Fibroblast of lung (primary cell): ENCODE data around the gene CD151.

ENCODE experiments used
- EZH2 ChIP-seq: IDR thresholded peaks from 2 replicates; pipeline ENCODE4 v1.5.1; 2012; ENCODE audit warnings: low read length, control low read depth, mild to moderate bottlenecking; ENCODE audit errors: missing control alignments
- TF ChIP-seq, protein P1 (sequence below), 2 donors: IDR thresholded peaks in 1 of 2; conservative IDR thresholded peaks in 1 of 2; 1 replicate in 1 of 2; 2 replicates in 1 of 2; pipeline ENCODE4 v1.5.1; 2011 to 2012; ENCODE audit warnings: low read length in 2 of 2, control low read depth in 1 of 2, inconsistent platforms in 1 of 2, low read depth in 1 of 2, mild to moderate bottlenecking in 1 of 2

DNA sequence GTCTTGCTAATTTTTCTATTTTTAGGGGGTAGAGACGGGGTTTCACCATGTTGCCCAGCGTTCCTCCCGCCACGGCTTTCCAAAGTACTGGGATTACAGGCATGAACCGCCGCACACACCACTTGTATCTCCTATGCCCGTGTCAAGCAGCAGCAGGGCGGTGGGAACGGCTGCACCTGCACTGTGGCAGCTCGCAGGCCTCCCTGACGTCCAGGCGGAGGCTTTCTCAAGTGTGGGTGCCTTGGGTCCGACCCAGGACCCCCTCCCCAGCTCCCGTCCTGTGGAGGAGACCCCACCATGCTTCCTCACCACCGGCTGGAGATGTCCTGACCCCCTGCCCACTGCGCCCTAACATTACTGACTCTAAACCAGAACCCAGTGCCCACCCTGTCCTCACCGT is 35.6 kb downstream of the CD151 start:
- TF ChIP-seq, protein P1, sequence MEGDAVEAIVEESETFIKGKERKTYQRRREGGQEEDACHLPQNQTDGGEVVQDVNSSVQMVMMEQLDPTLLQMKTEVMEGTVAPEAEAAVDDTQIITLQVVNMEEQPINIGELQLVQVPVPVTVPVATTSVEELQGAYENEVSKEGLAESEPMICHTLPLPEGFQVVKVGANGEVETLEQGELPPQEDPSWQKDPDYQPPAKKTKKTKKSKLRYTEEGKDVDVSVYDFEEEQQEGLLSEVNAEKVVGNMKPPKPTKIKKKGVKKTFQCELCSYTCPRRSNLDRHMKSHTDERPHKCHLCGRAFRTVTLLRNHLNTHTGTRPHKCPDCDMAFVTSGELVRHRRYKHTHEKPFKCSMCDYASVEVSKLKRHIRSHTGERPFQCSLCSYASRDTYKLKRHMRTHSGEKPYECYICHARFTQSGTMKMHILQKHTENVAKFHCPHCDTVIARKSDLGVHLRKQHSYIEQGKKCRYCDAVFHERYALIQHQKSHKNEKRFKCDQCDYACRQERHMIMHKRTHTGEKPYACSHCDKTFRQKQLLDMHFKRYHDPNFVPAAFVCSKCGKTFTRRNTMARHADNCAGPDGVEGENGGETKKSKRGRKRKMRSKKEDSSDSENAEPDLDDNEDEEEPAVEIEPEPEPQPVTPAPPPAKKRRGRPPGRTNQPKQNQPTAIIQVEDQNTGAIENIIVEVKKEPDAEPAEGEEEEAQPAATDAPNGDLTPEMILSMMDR (conservative IDR thresholded peaks at IDR 0.05 in 1 of 2, IDR thresholded peaks at IDR 0.05 in 1 of 2; ENCODE audit: low read depth in 1 of 2, low read length in 2 of 2): no peak
- no peak for TF ChIP-seq EZH2
